HepG2 (cell line): ENCODE data around the gene TUBG1. TPM values are rescaled to one million over a fixed set of nuclear protein-coding genes. Genes with fewer than 3 reads are reported as not detected.

Source experiments
- ATF7-NPFF ChIP-seq: sonication (generic); formaldehyde crosslinking; IDR thresholded peaks from 2 replicates; pipeline ENCODE4 v1.8.1; 2023; ENCODE audit warnings: mild to moderate bottlenecking, low read depth, missing genetic modification reagents, moderate library complexity
- ETV6 ChIP-seq: sonication (generic); formaldehyde crosslinking; conservative IDR thresholded peaks from 2 replicates; pipeline ENCODE4 v1.4.0; 2020; ENCODE audit warnings: missing genetic modification reagents
- PHF8 ChIP-seq: sonication (generic); formaldehyde crosslinking; IDR thresholded peaks from 2 replicates; pipeline ENCODE4 v1.5.0; 2020; ENCODE audit warnings: missing genetic modification reagents
- ZBTB21 ChIP-seq: sonication (generic); formaldehyde crosslinking; IDR thresholded peaks from 2 replicates; pipeline ENCODE4 v1.4.0; 2020; ENCODE audit warnings: missing genetic modification reagents
- ZBTB7B ChIP-seq: sonication (generic); formaldehyde crosslinking; IDR thresholded peaks from 2 replicates; pipeline ENCODE4 v1.4.0; 2020; ENCODE audit warnings: missing genetic modification reagents
- ZMAT3 ChIP-seq: sonication (generic); formaldehyde crosslinking; conservative IDR thresholded peaks from 2 replicates; pipeline ENCODE4 v1.7.0; 2021; ENCODE audit warnings: missing genetic modification reagents
- ZNF430 ChIP-seq: sonication (generic); formaldehyde crosslinking; IDR thresholded peaks from 2 replicates; pipeline ENCODE4 v1.9.0; 2021; ENCODE audit warnings: mild to moderate bottlenecking, missing genetic modification reagents
- ZNF703 ChIP-seq: sonication (generic); formaldehyde crosslinking; IDR thresholded peaks from 2 replicates; pipeline ENCODE4 v1.5.1; 2020; ENCODE audit warnings: missing genetic modification reagents, mild to moderate bottlenecking, moderate library complexity, borderline replicate concordance
- ZNF775 ChIP-seq: sonication (generic); formaldehyde crosslinking; IDR thresholded peaks from 2 replicates; pipeline ENCODE4 v1.4.0; 2020; ENCODE audit warnings: missing genetic modification reagents, mild to moderate bottlenecking, moderate library complexity, borderline replicate concordance
- polyA plus RNA-seq, 8 experiments: library from polyadenylated mRNA; depleted of rRNA in 3 of 8; stranded (reverse) in 7 of 8; unstranded in 1 of 8; fragments of >200 nt; fragmentation: Illumina TruSeq in 4 of 8; extraction: Trizol in 4 of 8; gene quantifications; 2 replicates each; pipeline versions ENCODE4 v1.2.1 to v1.2.3, GENCODE V29; 2011 to 2016; ENCODE audit warnings: low read depth in 4 of 8, missing spikeins in 1 of 8, mixed read lengths in 1 of 8; ENCODE audit not compliant: insufficient read depth in 1 of 8
- total RNA-seq, 5 experiments: library from RNA; depleted of rRNA; stranded (reverse); fragments of >200 nt; fragmentation: Illumina TruSeq; extraction: Trizol; gene quantifications; 2 replicates each; pipeline ENCODE4 v1.2.3, GENCODE V29; 2016; ENCODE audit warnings: low read depth in 1 of 5
- TF ChIP-seq, protein P1 (sequence below): sonication (generic); formaldehyde crosslinking; IDR thresholded peaks from 2 replicates; pipeline ENCODE4 v1.4.0; 2020; ENCODE audit warnings: missing genetic modification reagents, borderline replicate concordance
- TF ChIP-seq, protein P2 (sequence below): sonication (generic); formaldehyde crosslinking; IDR thresholded peaks from 2 replicates; pipeline ENCODE4 v1.4.0; 2020; ENCODE audit warnings: missing genetic modification reagents, borderline replicate concordance
- TF ChIP-seq, protein P3 (sequence below): sonication (generic); formaldehyde crosslinking; conservative IDR thresholded peaks from 2 replicates; pipeline ENCODE4 v1.4.0; 2020; ENCODE audit warnings: missing genetic modification reagents
- TF ChIP-seq, protein P4 (sequence below): sonication (generic); formaldehyde crosslinking; IDR thresholded peaks from 2 replicates; pipeline ENCODE4; 2020; ENCODE audit warnings: missing genetic modification reagents, mild to moderate bottlenecking, borderline replicate concordance

TUBG1 gene
- total and polyA plus RNA-seq, 2 of the 13 experiments (the other 11 are each of a cell fraction or from before 2014, with no cell fraction given), result 74.1 to 137 TPM

DNA sequence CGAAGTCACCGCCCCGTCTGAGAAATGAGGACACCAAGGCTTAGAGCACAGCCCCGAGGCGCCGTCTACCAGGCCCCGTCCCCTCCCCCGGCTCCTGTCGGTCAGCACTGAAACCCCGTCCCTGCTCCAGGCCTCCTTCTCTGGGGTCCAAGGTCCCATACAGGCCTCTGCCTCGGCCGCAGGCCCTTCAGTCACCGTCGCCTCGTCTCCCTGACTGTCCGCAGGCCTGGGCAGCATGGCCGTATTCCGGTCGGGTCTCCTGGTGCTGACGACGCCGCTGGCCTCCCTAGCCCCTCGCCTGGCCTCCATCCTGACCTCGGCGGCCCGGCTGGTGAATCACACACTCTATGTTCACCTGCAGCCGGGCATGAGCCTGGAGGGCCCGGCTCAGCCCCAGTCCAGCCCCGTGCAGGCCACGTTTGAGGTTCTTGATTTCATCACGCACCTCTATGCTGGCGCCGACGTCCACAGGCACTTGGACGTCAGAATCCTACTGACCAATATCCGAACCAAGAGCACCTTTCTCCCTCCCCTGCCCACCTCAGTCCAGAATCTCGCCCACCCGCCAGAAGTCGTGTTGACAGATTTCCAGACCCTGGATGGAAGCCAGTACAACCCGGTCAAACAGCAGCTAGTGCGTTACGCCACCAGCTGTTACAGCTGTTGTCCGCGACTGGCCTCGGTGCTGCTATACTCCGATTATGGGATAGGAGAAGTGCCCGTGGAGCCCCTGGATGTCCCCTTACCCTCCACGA, 46.9 kb upstream of the TUBG1 start (continued):
- TF ChIP-seq, protein P1, sequence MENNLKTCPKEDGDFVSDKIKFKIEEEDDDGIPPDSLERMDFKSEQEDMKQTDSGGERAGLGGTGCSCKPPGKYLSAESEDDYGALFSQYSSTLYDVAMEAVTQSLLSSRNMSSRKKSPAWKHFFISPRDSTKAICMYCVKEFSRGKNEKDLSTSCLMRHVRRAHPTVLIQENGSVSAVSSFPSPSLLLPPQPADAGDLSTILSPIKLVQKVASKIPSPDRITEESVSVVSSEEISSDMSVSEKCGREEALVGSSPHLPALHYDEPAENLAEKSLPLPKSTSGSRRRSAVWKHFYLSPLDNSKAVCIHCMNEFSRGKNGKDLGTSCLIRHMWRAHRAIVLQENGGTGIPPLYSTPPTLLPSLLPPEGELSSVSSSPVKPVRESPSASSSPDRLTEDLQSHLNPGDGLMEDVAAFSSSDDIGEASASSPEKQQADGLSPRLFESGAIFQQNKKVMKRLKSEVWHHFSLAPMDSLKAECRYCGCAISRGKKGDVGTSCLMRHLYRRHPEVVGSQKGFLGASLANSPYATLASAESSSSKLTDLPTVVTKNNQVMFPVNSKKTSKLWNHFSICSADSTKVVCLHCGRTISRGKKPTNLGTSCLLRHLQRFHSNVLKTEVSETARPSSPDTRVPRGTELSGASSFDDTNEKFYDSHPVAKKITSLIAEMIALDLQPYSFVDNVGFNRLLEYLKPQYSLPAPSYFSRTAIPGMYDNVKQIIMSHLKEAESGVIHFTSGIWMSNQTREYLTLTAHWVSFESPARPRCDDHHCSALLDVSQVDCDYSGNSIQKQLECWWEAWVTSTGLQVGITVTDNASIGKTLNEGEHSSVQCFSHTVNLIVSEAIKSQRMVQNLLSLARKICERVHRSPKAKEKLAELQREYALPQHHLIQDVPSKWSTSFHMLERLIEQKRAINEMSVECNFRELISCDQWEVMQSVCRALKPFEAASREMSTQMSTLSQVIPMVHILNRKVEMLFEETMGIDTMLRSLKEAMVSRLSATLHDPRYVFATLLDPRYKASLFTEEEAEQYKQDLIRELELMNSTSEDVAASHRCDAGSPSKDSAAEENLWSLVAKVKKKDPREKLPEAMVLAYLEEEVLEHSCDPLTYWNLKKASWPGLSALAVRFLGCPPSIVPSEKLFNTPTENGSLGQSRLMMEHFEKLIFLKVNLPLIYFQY (CRISPR knock-in tag), result 0 out of 2 replicates have a peak, but pooled peaks have one; percentile 18
- TF ChIP-seq, protein P2, sequence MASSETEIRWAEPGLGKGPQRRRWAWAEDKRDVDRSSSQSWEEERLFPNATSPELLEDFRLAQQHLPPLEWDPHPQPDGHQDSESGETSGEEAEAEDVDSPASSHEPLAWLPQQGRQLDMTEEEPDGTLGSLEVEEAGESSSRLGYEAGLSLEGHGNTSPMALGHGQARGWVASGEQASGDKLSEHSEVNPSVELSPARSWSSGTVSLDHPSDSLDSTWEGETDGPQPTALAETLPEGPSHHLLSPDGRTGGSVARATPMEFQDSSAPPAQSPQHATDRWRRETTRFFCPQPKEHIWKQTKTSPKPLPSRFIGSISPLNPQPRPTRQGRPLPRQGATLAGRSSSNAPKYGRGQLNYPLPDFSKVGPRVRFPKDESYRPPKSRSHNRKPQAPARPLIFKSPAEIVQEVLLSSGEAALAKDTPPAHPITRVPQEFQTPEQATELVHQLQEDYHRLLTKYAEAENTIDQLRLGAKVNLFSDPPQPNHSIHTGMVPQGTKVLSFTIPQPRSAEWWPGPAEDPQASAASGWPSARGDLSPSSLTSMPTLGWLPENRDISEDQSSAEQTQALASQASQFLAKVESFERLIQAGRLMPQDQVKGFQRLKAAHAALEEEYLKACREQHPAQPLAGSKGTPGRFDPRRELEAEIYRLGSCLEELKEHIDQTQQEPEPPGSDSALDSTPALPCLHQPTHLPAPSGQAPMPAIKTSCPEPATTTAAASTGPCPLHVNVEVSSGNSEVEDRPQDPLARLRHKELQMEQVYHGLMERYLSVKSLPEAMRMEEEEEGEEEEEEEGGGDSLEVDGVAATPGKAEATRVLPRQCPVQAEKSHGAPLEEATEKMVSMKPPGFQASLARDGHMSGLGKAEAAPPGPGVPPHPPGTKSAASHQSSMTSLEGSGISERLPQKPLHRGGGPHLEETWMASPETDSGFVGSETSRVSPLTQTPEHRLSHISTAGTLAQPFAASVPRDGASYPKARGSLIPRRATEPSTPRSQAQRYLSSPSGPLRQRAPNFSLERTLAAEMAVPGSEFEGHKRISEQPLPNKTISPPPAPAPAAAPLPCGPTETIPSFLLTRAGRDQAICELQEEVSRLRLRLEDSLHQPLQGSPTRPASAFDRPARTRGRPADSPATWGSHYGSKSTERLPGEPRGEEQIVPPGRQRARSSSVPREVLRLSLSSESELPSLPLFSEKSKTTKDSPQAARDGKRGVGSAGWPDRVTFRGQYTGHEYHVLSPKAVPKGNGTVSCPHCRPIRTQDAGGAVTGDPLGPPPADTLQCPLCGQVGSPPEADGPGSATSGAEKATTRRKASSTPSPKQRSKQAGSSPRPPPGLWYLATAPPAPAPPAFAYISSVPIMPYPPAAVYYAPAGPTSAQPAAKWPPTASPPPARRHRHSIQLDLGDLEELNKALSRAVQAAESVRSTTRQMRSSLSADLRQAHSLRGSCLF (CRISPR knock-in tag), result 0 out of 2 replicates have a peak, but pooled peaks have one; percentile 14
- TF ChIP-seq ZNF430 (CRISPR knock-in tag), result no peak
- TF ChIP-seq, protein P3, sequence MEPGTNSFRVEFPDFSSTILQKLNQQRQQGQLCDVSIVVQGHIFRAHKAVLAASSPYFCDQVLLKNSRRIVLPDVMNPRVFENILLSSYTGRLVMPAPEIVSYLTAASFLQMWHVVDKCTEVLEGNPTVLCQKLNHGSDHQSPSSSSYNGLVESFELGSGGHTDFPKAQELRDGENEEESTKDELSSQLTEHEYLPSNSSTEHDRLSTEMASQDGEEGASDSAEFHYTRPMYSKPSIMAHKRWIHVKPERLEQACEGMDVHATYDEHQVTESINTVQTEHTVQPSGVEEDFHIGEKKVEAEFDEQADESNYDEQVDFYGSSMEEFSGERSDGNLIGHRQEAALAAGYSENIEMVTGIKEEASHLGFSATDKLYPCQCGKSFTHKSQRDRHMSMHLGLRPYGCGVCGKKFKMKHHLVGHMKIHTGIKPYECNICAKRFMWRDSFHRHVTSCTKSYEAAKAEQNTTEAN (CRISPR knock-in tag), result no peak
- TF ChIP-seq, protein P4, sequence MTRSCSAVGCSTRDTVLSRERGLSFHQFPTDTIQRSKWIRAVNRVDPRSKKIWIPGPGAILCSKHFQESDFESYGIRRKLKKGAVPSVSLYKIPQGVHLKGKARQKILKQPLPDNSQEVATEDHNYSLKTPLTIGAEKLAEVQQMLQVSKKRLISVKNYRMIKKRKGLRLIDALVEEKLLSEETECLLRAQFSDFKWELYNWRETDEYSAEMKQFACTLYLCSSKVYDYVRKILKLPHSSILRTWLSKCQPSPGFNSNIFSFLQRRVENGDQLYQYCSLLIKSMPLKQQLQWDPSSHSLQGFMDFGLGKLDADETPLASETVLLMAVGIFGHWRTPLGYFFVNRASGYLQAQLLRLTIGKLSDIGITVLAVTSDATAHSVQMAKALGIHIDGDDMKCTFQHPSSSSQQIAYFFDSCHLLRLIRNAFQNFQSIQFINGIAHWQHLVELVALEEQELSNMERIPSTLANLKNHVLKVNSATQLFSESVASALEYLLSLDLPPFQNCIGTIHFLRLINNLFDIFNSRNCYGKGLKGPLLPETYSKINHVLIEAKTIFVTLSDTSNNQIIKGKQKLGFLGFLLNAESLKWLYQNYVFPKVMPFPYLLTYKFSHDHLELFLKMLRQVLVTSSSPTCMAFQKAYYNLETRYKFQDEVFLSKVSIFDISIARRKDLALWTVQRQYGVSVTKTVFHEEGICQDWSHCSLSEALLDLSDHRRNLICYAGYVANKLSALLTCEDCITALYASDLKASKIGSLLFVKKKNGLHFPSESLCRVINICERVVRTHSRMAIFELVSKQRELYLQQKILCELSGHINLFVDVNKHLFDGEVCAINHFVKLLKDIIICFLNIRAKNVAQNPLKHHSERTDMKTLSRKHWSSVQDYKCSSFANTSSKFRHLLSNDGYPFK (CRISPR knock-in tag), result 0 out of 2 replicates have a peak, but pooled peaks have one; percentile 22
- peak; percentile 75; the same call in 1 of the 2 replicates for TF ChIP-seq ZBTB21 (CRISPR knock-in tag)
- TF ChIP-seq ZMAT3 (CRISPR knock-in tag), result peak; percentile 37; the same call in 1 of the 2 replicates
- peak; percentile 83 for TF ChIP-seq ZNF775
- 0 out of 2 replicates have a peak, but pooled peaks have one; percentile 4 for TF ChIP-seq ETV6 (CRISPR knock-in tag)
- TF ChIP-seq ZNF703 (CRISPR knock-in tag), result no peak; the same call in 1 of the 2 replicates
- peak; percentile 36; the same call in 1 of the 2 replicates for TF ChIP-seq ZBTB7B (CRISPR knock-in tag)
- TF ChIP-seq PHF8 (CRISPR knock-in tag), result peak; percentile 82
- TF ChIP-seq ATF7-NPFF (CRISPR knock-in tag), result peak; percentile 68; the same call in 1 of the 2 replicates
